Adrenal gland (tissue), 5 donors: ENCODE results near the gene SFT2D1.

Source experiments
- POLR2A ChIP-seq, 2 donors: fragments of 450-650 bp; IDR thresholded peaks; one replicate each; pipeline ENCODE4 v1.6.1; 2017; ENCODE audit warnings: antibody characterized with exemption in 2 of 2, mild to moderate bottlenecking in 2 of 2, moderate library complexity in 1 of 2
- TF ChIP-seq, protein P1 (sequence below), 6 experiments: fragments of 450-650 bp in 4 of 6; fragments of 200-600 bp in 2 of 6; sonication (generic) in 1 of 6; IDR thresholded peaks; 1 replicate in 5 of 6; 2 replicates in 1 of 6; pipeline versions ENCODE4 v1.5.1 to v1.8.0; 2016 to 2021; ENCODE audit warnings: antibody characterized with exemption in 6 of 6, mild to moderate bottlenecking in 2 of 6, moderate library complexity in 1 of 6
- donor health status: DM: no; HTN: no; CAD: no.

DNA sequence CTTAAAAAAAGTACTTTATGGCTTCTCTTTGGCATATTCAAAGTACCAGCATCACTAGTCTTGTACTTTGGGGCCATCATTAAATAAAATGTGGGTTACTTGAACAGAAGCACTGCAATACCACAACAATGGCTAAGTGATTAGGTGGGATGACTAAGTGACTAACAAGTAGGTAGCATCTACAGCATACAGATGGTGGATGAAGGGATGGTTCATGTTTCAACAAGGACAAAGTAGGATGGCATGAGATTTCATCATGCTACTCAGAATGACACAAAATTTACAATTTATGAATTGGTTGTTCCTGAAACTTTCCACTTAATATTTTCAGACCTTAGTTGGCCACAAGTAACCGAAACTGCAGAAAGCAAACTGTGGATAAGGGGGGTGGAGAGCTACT is 32.7 kb upstream of the SFT2D1 start:
- no peak for TF ChIP-seq POLR2A (IDR thresholded peaks at IDR 0.05)
- TF ChIP-seq, protein P1, sequence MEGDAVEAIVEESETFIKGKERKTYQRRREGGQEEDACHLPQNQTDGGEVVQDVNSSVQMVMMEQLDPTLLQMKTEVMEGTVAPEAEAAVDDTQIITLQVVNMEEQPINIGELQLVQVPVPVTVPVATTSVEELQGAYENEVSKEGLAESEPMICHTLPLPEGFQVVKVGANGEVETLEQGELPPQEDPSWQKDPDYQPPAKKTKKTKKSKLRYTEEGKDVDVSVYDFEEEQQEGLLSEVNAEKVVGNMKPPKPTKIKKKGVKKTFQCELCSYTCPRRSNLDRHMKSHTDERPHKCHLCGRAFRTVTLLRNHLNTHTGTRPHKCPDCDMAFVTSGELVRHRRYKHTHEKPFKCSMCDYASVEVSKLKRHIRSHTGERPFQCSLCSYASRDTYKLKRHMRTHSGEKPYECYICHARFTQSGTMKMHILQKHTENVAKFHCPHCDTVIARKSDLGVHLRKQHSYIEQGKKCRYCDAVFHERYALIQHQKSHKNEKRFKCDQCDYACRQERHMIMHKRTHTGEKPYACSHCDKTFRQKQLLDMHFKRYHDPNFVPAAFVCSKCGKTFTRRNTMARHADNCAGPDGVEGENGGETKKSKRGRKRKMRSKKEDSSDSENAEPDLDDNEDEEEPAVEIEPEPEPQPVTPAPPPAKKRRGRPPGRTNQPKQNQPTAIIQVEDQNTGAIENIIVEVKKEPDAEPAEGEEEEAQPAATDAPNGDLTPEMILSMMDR (IDR thresholded peaks at IDR 0.05) = no peak
